GM18907 (cell line): ENCODE results near the gene EIF3M.
"Not testable (repeated sequence)": the region's sequence is repeated elsewhere in the genome, so short reads cannot be mapped to it uniquely, and the experiment has no call there.

Experiments
- ATAC-seq: cut with Tn5 transposase; IDR thresholded peaks from one replicate; pipeline ENCODE4 v1.9.1; 2021; ENCODE audit warnings: mild to moderate bottlenecking, moderate library complexity; ENCODE audit not compliant: unreplicated experiment

The EIF3M gene

DNA sequence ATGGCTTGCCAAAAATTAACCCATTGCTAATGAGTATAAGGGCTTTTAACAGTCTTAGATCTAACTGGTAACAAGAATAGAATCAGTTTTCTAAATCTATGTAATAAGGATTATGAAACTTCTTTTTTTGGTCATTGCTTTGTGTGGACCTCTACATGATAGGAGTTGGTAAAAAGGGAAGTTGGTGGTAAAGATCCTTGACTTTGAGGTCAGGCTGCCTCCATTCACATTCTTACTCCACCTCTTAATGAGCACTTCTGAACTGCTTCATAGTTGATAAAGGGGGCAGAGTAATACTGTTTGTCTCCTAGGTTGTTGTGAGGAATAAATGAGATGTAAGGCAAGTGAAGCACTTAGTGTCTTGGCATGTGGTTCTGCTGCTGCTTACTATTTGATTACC is 10.6 kb downstream of the EIF3M start:
- ATAC-seq: no peak

DNA sequence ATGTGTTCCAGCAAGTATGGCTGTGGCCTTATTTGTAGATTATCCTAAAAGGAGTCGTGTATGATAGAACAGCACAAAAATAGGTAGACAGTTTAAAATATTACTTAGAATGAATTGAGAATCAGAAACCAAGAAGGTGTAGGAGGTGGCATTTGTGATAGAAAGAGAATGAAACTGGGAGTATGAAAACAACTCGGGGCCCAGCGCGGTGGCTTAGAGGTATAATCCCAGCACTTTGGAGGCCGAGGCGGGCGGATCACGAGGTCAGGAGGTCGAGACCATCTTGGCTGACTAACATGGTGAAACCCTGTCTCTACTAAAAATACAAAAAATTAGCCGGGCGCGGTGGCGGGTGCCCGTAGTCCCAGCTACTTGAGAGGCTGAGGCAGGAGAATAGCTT is 12.5 kb downstream of the EIF3M start:
- not testable (repeated sequence) for ATAC-seq

DNA sequence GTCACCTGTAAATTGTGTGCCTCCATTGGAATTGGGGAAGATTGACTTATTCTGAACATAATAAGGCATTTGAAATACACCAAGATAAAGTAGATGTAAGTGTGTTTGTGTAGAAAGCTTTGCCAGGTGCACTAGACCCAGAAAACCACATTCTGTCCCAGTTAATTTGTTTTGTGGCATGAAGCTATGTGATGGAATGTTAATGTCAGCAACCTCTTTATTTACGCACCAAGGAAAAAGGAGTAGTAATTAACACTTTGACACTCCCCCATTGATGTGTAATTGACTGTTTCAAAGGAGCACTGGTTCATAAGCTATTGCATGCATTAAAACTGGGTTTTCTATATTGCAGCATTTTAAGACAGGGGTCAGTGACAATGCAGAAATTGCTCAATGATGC is 14.3 kb downstream of the EIF3M start:
- no peak for ATAC-seq

DNA sequence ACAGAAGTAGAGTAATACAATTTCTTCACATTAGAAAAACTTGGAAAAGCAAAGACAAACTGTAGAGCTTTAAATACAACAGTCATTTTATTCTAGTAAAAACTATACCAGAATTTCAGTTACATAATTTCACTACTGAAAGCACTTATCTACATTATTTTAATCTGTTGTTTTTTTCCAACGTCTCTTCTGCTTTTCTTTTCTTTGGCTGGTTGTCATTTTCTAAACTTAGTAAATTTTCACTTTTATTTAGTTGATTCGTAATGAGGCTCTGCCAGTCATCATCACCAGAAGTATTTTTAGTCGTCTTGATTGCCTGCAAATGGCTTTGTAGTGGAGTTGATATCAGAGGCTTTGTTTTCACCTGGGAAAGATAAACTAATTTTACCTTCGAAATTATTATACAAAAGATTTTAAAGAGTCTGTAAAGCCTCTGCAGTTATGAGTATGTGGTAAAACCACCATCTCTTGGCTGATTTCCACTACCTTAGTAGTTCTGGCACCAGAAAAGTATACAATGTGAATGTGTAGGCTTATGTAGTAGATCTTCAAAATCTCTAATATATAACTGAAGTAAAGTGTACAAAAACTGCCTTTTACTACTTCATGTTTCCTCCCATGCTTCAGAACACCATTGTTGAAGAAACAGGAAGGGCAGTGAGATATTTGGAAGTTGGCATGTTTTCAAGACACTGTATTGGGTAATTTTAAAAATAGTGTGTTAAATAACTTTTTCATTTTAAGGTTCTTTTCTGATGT is 19.2 kb downstream of the EIF3M start:
- ATAC-seq: no peak

DNA sequence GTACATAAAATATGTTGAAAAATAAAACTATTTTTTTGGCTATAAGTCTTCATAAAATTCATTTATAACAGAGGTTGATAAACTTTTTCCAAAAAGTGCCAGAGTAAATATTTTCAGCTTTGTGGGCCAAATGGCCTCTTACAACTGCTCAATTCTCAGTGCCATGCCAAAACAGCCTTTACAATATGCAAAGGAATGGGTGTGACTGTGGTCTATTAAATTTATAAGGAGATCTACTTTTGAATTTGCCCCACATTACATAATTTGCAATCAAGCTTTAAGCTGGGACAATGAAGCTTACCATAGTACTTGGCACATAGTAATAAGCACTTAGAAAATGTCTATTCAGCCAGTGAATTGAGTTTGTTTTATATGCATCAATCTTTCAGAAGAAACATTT is 22.6 kb downstream of the EIF3M start:
- no peak for ATAC-seq

DNA sequence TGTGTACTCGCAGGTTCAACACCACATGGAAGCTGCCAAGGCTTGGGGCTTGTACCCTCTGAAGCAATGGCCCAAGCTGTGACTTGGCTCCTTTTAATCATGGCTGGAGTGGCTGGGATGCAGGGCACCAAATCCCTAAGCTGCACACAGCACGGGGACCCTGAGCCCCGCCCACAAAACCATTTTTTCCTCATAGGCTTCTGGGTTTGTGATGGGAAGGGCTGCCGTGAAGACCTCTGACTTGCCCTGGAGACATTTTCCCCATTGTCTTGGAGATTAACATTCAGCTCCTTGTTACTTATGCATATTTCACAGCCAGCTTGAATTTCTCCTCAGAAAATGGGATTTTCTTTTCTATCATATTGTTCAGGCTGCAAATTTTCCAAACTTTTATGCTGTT is 25.2 kb downstream of the EIF3M start:
- not testable (repeated sequence) for ATAC-seq

DNA sequence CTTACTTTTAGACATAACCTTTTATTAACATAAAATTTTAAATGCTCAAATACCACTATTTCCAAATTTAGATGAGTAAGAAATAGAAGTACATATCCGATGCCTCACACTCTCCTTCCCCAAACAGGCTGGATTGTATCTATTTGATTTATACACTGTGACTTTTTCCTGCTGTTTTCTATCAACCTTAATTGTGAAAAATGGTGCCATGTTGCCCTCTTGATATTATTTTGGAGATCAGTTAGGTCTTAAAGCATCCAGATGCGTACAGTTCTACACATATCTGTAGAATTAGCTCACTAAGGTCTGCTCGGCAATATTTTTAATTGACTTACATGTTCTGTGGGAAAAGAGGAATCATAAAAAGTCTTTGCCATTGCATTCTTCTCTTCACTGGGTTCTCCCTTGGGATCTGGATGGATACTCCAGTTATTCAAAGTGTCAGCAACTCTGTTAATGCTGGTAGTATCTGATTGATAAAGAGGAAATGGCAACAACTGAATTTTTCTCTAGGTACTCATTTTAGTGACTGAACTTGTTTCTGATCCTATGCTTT is 27.2 kb downstream of the EIF3M start:
- ATAC-seq: no peak

DNA sequence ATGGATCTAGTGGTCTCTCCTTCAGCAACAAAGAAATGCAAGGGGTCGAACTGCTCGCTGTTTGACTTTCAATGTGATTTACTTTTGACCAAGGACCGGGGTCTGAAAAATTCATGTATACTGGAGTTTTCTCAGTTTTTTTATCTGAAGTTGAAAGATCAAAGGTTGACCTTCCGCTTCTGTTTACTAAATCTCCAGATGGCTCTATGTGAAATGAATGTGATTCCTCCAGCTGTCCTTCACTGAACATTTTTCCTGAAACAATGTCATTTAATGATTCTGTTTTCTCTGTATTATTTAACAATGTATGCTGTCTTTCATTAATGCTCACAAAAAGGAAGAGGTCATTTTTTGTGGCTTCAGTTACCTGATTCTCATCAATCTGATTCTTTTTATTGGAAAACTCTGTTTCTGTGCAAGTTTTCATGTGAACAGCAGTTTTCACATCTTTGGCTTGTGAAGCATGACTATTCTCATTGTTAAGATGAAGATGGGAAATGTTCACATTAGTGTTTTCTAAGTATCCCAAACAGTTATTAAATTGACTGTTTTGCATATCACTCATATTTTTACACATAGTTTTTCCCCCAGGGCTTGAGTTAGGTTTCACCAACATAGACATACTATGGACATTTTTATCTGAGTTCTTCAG is 30.0 kb downstream of the EIF3M start:
- no peak for ATAC-seq

DNA sequence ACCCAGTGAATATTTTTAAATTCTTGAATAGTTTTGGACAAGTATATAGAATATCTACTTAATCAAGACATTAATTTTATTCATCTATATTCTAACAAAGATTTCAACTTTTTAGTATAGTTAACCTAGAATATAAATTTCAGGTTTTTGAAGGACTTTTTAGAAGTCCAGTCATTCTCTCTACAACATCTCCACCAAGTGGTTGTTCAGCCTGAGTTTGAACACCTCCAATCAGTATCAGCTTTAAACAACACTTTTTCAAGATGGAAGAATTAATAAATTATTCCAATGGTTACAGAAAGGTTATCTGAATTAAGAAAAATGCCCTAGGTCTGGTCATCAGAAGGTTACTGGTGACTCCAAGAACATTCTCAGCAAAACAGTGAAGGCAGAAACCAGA is 31.8 kb downstream of the EIF3M start:
- ATAC-seq: no peak

DNA sequence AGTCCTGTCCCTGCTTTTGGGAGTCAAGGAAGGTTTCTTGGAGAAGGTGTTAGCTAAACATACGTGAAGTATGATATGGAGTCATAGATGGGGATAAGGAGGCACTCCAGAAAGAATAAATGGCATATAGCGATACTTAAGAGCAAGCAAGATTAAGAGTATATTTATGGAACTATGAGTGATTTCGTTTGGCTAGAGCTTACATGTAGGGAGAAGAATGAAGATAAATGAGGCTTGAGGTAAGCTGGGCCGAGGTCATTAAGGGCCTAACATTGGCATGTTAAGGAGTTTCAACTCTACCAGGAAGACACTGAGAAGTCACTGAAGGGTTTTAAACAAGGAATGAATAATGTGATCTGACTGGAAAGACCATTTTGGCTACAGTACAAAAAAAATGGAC is 33.3 kb downstream of the EIF3M start:
- no peak for ATAC-seq

DNA sequence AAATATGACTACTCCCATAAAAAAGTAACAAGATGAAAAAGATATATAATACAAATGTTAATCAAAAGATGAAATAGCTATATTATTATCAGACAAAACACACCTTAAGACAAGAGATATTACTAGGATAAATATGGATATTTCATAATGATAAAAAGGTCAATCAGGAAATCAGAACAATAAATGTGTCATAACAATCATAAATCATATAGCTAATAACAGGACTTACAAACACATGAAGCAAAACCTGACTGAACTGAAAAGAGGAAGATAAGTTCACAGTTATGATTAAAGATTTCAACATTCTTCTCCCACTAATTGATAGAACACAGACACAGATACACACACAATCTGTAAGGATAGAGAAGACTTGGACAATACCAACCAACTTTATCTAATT is 47.2 kb downstream of the EIF3M start:
- ATAC-seq: no peak

DNA sequence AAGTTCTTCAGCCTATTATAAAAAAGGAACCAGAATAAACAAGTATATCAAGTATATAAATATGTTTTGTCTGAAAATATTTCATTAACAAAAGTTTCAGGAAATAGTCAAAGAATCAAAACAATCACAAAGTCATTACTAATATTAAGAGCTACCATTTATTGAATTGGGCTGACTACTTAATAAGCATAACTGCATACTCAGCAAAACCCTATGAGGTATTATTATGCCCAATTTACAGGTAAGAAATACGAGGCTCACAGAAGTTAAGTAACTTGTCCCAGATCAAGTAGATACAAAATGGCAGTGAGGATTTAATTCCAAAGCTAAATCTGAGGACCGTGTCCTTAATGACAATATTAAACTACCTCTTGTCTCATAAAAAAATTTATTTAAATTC is 52.2 kb downstream of the EIF3M start:
- ATAC-seq: no peak

DNA sequence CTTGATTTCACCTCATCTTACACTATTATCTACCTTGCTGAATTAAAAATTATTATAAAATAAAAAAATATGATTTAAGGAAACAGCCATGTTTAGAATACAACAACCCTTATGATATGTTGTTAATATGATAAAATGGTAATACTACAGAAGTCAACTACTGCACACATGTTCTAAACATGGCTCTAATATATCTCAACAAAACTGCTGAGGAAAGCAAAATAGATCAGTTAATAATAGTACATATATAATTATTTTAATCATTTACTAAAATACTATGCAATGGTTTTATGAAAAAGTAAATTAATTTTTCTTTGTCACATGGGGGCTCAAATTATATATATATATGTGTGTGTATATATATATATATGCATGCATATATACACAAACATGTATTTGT is 57.7 kb downstream of the EIF3M start:
- no peak for ATAC-seq

DNA sequence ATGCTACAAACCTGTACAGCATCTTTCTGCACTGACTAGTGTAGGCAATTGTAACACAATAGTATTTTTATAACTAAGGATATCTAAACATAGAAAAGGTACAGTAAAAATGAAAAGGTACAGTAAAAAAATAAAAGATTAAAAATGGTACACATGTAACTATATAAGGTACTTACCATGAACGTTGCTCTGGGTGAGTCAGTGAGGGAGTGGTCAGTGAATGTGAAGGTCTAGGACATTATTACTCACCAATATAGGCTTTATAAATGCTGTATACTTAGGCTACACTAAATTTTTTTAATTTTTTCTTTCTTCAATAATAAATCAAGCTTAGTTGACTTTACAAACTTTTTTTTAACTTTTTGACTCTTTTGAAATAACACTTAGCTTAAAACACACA is 59.9 kb downstream of the EIF3M start:
- no peak for ATAC-seq
